HepG2 (cell line): ENCODE results near the gene NCAPD2. TPM values are rescaled to one million over a fixed set of nuclear protein-coding genes. Genes with fewer than 3 reads are reported as not detected.

Source experiments
- ATAC-seq: fragments of 200-7000 bp; cut with Tn5 transposase; 3 replicates; pipeline ENCODE4 v1.9.1; 2020; ENCODE audit warnings: mild to moderate bottlenecking, moderate library complexity
- BruUV-seq: library from RNA; stranded (reverse); fragments of 400-500 nt; replicated peaks from 2 replicates; lab custom pipeline; 2021; lab: Mats Ljungman, UMichigan
- CTCF ChIA-PET: fragments of 300-600 bp; formaldehyde crosslinking; extraction: SDS; loops from one replicate; lab custom pipeline; 2021; ENCODE audit warnings: low total read pairs, inconsistent platforms, low intra/inter-chr PET ratio; lab: Yijun Ruan, JAX
- POLR2A ChIA-PET: fragments of 350-600 bp; sonication (Branson Sonifier 250); formaldehyde crosslinking; loops from one replicate; lab custom pipeline; 2020; ENCODE audit warnings: antibody characterized with exemption, inconsistent platforms; lab: Yijun Ruan, JAX
- DNase-seq: peaks from one replicate; pipeline ENCODE4 v3.0.0-alpha.2; 2015; ENCODE audit warnings: low spot score
- FAIRE-seq: peaks from 3 replicates; lab custom pipeline; 2011; peaks lifted over from hg19 to GRCh38; lab: Jason Lieb, UNC
- H2AFZ ChIP-seq: one replicate; pipeline ENCODE4 v1.6.1; 2011; ENCODE audit warnings: low read length, inconsistent platforms
- H3K27ac ChIP-seq: fragments of 300-600 bp; 3 replicates; pipeline ENCODE4 v1.8.0; 2011; ENCODE audit warnings: mixed run types, mild to moderate bottlenecking, mixed read lengths, low read length, inconsistent platforms; ENCODE audit not compliant: insufficient read depth; ENCODE audit errors: extremely low read length
- H3K27me3 ChIP-seq, 2 experiments: fragments of 200-600 bp in 1 of 2; 2 replicates in 1 of 2; 3 replicates in 1 of 2; pipeline versions ENCODE4 v1.6.0 to v1.8.0; 2011; ENCODE audit warnings: low read length in 2 of 2, mild to moderate bottlenecking in 2 of 2, moderate library complexity in 2 of 2, inconsistent platforms in 1 of 2; ENCODE audit not compliant: insufficient read depth in 2 of 2, control insufficient read depth in 1 of 2
- H3K36me3 ChIP-seq, 2 experiments: fragments of 200-600 bp in 1 of 2; replicated peaks in 1 of 2; 2 replicates in 1 of 2; 3 replicates in 1 of 2; pipeline versions ENCODE4 v1.5.1 to v1.8.0; 2011; ENCODE audit warnings: low read length in 2 of 2, inconsistent platforms in 1 of 2; ENCODE audit not compliant: insufficient read depth in 2 of 2, control insufficient read depth in 1 of 2
- H3K4me1 ChIP-seq: 2 replicates; pipeline ENCODE4 v1.5.1; 2012; ENCODE audit warnings: low read length, inconsistent platforms; ENCODE audit not compliant: insufficient read depth
- H3K4me2 ChIP-seq: 2 replicates; pipeline ENCODE4 v1.6.0; 2011; ENCODE audit warnings: low read depth, low read length, inconsistent platforms
- H3K4me3 ChIP-seq, 3 experiments: fragments of 200-600 bp in 1 of 3; sonication (generic), shearing (Covaris generic) in 1 of 3; replicated peaks in 1 of 3; 2 replicates each; pipeline ENCODE4 v1.5.1; 2011 to 2016; ENCODE audit warnings: low read length in 3 of 3, inconsistent platforms in 2 of 3, low read depth in 2 of 3, mild to moderate bottlenecking in 2 of 3, control low read depth in 1 of 3, mixed read lengths in 1 of 3; ENCODE audit not compliant: insufficient read depth in 1 of 3
- H3K79me2 ChIP-seq: one replicate; pipeline ENCODE4 v1.6.1; 2011; ENCODE audit warnings: low read length, inconsistent platforms; ENCODE audit not compliant: insufficient read depth
- H3K9ac ChIP-seq: 2 replicates; pipeline ENCODE4 v1.6.0; 2011; ENCODE audit warnings: mild to moderate bottlenecking, low read depth, low read length, inconsistent platforms; ENCODE audit not compliant: insufficient read depth
- H3K9me3 ChIP-seq: 2 replicates; pipeline ENCODE4 v1.5.1; 2012; ENCODE audit warnings: mild to moderate bottlenecking, low read length
- H4K20me1 ChIP-seq: 2 replicates; pipeline ENCODE4 v1.6.0; 2011; ENCODE audit warnings: inconsistent platforms, mild to moderate bottlenecking, low read length, moderate library complexity; ENCODE audit not compliant: insufficient read depth
- CEBPG ChIP-seq: IDR thresholded peaks from 2 replicates; pipeline ENCODE4 v1.6.1; 2016
- GMEB2 ChIP-seq: IDR thresholded peaks from 2 replicates; pipeline ENCODE4 v1.6.1; 2016; ENCODE audit warnings: missing biosample characterization, missing genetic modification reagents, low read depth
- RAD21 ChIP-seq: fragments of 450-650 bp; formaldehyde crosslinking; IDR thresholded peaks from 2 replicates; pipeline ENCODE4 v1.5.0; 2020; ENCODE audit warnings: mild to moderate bottlenecking
- SMC3 ChIP-seq: IDR thresholded peaks from 2 replicates; pipeline ENCODE4 v1.6.1; 2011; ENCODE audit warnings: low read length, improper control_type of control experiment
- STAG1 ChIP-seq: sonication (generic); formaldehyde crosslinking; IDR thresholded peaks from 2 replicates; pipeline ENCODE4 v1.4.0; 2020; ENCODE audit warnings: missing genetic modification reagents
- ZFP36 ChIP-seq: fragments of 150-350 bp; IDR thresholded peaks from 2 replicates; pipeline ENCODE4 v1.6.1; 2018; ENCODE audit warnings: borderline replicate concordance, low read length, low read depth; ENCODE audit not compliant: partially characterized antibody
- ZNF460 ChIP-seq: sonication (generic); formaldehyde crosslinking; IDR thresholded peaks from 2 replicates; pipeline ENCODE4 v1.5.1; 2020; ENCODE audit warnings: missing genetic modification reagents, mild to moderate bottlenecking, borderline replicate concordance
- ZNF850 ChIP-seq: sonication (generic); formaldehyde crosslinking; conservative IDR thresholded peaks from 2 replicates; pipeline ENCODE4 v1.9.0; 2021; ENCODE audit warnings: mild to moderate bottlenecking, missing genetic modification reagents
- WGBS: methylation state at CpG from one replicate; pipeline ENCODE4 v1.1.6; 2017; ENCODE audit warnings: low lambda C conversion rate; 5-methylcytosine and 5-hydroxymethylcytosine counted together
- in situ Hi-C: cut with HindIII; loops from 2 replicates; pipeline ENCODE4 v1.10.0; 2017; ENCODE audit warnings: low pct_unique_long_range_greater_than_20kb; ENCODE audit not compliant: extremely low pct_ligation_motif_present
- intact Hi-C: fragments of 100-400 bp; cut with micrococcal nuclease; formaldehyde crosslinking; loops from one replicate; pipeline ENCODE4 v1.10.0; 2022; ENCODE audit not compliant: unreplicated experiment
- polyA plus RNA-seq, 8 experiments: library from polyadenylated mRNA; depleted of rRNA in 3 of 8; stranded (reverse) in 7 of 8; unstranded in 1 of 8; fragments of >200 nt; fragmentation: Illumina TruSeq in 4 of 8; extraction: Trizol in 4 of 8; gene quantifications; 2 replicates each; pipeline versions ENCODE4 v1.2.1 to v1.2.3, GENCODE V29; 2011 to 2016; ENCODE audit warnings: low read depth in 4 of 8, missing spikeins in 1 of 8, mixed read lengths in 1 of 8; ENCODE audit not compliant: insufficient read depth in 1 of 8
- total RNA-seq, 5 experiments: library from RNA; depleted of rRNA; stranded (reverse); fragments of >200 nt; fragmentation: Illumina TruSeq; extraction: Trizol; gene quantifications; 2 replicates each; pipeline ENCODE4 v1.2.3, GENCODE V29; 2016; ENCODE audit warnings: low read depth in 1 of 5
- TF ChIP-seq, protein P1 (sequence below): sonication (generic); formaldehyde crosslinking; IDR thresholded peaks from 2 replicates; pipeline ENCODE4 v1.4.0; 2020; ENCODE audit warnings: missing genetic modification reagents
- TF ChIP-seq, protein P2 (sequence below): sonication (generic); formaldehyde crosslinking; IDR thresholded peaks from 2 replicates; pipeline ENCODE4 v1.5.0; 2020; ENCODE audit warnings: missing genetic modification reagents
- TF ChIP-seq, protein P3 (sequence below): sonication (generic); formaldehyde crosslinking; IDR thresholded peaks from 2 replicates; pipeline ENCODE4 v1.5.0; 2020; ENCODE audit warnings: mild to moderate bottlenecking, missing genetic modification reagents, moderate library complexity

NCAPD2 gene
- total and polyA plus RNA-seq, 2 of the 13 experiments (the other 11 are each of a cell fraction or from before 2014, with no cell fraction given): 51.1 to 65.6 TPM

DNA sequence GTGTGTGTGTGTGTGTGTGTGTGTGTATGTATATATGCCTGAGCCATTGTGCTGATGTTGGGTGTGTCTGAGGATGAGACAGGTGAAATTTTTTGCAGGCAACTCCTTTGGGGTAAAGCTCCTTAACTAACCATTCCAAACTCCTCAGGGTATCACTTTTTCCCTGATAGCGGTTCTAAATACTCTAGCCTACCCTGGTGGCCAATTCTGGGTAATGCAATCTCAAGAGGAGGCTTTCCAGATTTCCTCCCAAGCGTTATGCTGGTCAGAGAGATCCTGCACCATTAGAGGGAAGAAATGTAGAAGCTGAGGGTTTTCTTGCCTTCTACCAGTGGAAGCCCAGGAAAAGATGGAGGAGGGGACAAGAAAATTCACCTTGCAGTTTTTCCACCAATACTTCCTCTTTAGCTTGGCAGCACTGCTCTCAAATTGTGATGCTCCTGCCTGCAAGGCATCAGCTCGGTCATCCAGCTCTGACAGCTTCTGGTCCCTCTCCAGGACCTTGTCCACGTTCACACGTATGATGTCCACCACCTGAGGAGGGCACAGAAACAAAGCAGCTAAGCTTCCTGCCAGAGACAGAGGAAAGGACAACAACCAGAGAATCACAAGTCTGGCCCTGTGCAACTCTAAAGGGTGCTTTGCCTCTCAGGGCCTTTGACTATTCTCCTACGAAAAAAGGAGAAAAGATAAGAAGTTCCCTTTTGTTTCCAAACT is 28.3 kb upstream of the NCAPD2 start:
- DNase-seq: peak; percentile 56
- peak; percentile 6; the same call in 1 of the 2 replicates for TF ChIP-seq CEBPG
- TF ChIP-seq STAG1 (CRISPR knock-in tag): peak; percentile 88
- TF ChIP-seq ZNF460 (CRISPR knock-in tag): no peak
- no peak for TF ChIP-seq GMEB2 (CRISPR knock-in tag)
- TF ChIP-seq, protein P1, sequence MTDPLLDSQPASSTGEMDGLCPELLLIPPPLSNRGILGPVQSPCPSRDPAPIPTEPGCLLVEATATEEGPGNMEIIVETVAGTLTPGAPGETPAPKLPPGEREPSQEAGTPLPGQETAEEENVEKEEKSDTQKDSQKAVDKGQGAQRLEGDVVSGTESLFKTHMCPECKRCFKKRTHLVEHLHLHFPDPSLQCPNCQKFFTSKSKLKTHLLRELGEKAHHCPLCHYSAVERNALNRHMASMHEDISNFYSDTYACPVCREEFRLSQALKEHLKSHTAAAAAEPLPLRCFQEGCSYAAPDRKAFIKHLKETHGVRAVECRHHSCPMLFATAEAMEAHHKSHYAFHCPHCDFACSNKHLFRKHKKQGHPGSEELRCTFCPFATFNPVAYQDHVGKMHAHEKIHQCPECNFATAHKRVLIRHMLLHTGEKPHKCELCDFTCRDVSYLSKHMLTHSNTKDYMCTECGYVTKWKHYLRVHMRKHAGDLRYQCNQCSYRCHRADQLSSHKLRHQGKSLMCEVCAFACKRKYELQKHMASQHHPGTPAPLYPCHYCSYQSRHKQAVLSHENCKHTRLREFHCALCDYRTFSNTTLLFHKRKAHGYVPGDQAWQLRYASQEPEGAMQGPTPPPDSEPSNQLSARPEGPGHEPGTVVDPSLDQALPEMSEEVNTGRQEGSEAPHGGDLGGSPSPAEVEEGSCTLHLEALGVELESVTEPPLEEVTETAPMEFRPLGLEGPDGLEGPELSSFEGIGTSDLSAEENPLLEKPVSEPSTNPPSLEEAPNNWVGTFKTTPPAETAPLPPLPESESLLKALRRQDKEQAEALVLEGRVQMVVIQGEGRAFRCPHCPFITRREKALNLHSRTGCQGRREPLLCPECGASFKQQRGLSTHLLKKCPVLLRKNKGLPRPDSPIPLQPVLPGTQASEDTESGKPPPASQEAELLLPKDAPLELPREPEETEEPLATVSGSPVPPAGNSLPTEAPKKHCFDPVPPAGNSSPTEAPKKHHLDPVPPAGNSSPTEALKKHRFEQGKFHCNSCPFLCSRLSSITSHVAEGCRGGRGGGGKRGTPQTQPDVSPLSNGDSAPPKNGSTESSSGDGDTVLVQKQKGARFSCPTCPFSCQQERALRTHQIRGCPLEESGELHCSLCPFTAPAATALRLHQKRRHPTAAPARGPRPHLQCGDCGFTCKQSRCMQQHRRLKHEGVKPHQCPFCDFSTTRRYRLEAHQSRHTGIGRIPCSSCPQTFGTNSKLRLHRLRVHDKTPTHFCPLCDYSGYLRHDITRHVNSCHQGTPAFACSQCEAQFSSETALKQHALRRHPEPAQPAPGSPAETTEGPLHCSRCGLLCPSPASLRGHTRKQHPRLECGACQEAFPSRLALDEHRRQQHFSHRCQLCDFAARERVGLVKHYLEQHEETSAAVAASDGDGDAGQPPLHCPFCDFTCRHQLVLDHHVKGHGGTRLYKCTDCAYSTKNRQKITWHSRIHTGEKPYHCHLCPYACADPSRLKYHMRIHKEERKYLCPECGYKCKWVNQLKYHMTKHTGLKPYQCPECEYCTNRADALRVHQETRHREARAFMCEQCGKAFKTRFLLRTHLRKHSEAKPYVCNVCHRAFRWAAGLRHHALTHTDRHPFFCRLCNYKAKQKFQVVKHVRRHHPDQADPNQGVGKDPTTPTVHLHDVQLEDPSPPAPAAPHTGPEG (CRISPR knock-in tag): no peak
- no peak for TF ChIP-seq ZNF850 (CRISPR knock-in tag)
- peak; percentile 80 for TF ChIP-seq RAD21 (CRISPR knock-in tag)
- TF ChIP-seq, protein P2, sequence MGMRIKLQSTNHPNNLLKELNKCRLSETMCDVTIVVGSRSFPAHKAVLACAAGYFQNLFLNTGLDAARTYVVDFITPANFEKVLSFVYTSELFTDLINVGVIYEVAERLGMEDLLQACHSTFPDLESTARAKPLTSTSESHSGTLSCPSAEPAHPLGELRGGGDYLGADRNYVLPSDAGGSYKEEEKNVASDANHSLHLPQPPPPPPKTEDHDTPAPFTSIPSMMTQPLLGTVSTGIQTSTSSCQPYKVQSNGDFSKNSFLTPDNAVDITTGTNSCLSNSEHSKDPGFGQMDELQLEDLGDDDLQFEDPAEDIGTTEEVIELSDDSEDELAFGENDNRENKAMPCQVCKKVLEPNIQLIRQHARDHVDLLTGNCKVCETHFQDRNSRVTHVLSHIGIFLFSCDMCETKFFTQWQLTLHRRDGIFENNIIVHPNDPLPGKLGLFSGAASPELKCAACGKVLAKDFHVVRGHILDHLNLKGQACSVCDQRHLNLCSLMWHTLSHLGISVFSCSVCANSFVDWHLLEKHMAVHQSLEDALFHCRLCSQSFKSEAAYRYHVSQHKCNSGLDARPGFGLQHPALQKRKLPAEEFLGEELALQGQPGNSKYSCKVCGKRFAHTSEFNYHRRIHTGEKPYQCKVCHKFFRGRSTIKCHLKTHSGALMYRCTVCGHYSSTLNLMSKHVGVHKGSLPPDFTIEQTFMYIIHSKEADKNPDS: no peak
- no peak for TF ChIP-seq ZFP36
- TF ChIP-seq SMC3: peak; percentile 94
- TF ChIP-seq, protein P3, sequence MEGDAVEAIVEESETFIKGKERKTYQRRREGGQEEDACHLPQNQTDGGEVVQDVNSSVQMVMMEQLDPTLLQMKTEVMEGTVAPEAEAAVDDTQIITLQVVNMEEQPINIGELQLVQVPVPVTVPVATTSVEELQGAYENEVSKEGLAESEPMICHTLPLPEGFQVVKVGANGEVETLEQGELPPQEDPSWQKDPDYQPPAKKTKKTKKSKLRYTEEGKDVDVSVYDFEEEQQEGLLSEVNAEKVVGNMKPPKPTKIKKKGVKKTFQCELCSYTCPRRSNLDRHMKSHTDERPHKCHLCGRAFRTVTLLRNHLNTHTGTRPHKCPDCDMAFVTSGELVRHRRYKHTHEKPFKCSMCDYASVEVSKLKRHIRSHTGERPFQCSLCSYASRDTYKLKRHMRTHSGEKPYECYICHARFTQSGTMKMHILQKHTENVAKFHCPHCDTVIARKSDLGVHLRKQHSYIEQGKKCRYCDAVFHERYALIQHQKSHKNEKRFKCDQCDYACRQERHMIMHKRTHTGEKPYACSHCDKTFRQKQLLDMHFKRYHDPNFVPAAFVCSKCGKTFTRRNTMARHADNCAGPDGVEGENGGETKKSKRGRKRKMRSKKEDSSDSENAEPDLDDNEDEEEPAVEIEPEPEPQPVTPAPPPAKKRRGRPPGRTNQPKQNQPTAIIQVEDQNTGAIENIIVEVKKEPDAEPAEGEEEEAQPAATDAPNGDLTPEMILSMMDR (CRISPR knock-in tag): peak; percentile 83

More for the DNA sequence above, 28.3 kb upstream of the NCAPD2 start:
- in situ Hi-C loops (loop anchor here (25.0 kb wide), 1 partner anchor 403 kb away; no protein-coding TSS in a partner anchor), intact Hi-C loops (loop anchor here (1.0 to 10.0 kb wide), 2 partner anchors 42 to 131 kb away; no protein-coding TSS in a partner anchor)
- Histone ChIP-seq H3K4me1 (peaks cover 29% of the 10 kb centered on the region), H3K27me3 (no peaks in the 10 kb centered on the region), H3K4me2 (no peak overlapping the region), H3K27ac (no peak overlapping the region), H3K79me2 (no peaks in the 10 kb centered on the region), H3K9me3 (no peaks in the 10 kb centered on the region), H4K20me1 (no peaks in the 10 kb centered on the region), H2AFZ (no peak overlapping the region), H3K36me3 (peaks cover 18 to 31% of the 10 kb centered on the region in 2 experiments), H3K4me3 (no peak overlapping the region), H3K9ac (no peak overlapping the region)
- 64% methylated on average over 6 of the region's 6 CpGs for WGBS
- ChIA-PET CTCF (interaction anchor here (1.6 to 1.7 kb wide), 2 partner anchors 42 to 142 kb away, joined by 6 to 29 read pairs; no protein-coding TSS in a partner anchor), POLR2A (interaction anchor here (0.7 to 1.6 kb wide), 9 partner anchors 13 to 144 kb away, joined by 3 to 5 read pairs (median 3); partner anchors contain the start of genes GAPDH, LTBR, MRPL51 and TAPBPL)
- no TSS peak for BruUV-seq
- FAIRE-seq (peak; percentile 78), ATAC-seq (peak; percentile 42; the same call in 2 of the 3 replicates)
